Right lobe of liver (tissue), 6 donors: ENCODE data around the gene MXRA7. TPM values are rescaled to one million over a fixed set of nuclear protein-coding genes. Genes with fewer than 3 reads are reported as not detected.
A peak's percentile ranks its signal among the peaks of the same experiment; 100 is the strongest.

Experiments used
- ATAC-seq, 4 donors: fragments of 200-7000 bp; cut with Tn5 transposase; one replicate each; pipeline ENCODE4 v1.9.1; 2020; ENCODE audit warnings: mild to moderate bottlenecking in 4 of 4, moderate library complexity in 4 of 4
- DNase-seq, 3 donors: peaks; one replicate each; pipeline ENCODE4 v3.0.0-alpha.2; 2020
- H3K27ac ChIP-seq, 3 donors: fragments of 200-600 bp; one replicate each; pipeline ENCODE4 v1.8.0; 2022
- H3K27me3 ChIP-seq, 2 donors: fragments of 200-600 bp; one replicate each; pipeline ENCODE4 v1.8.0; 2022
- H3K36me3 ChIP-seq, 4 donors: fragments of 200-600 bp; sonication (generic) in 1 of 4; one replicate each; pipeline versions ENCODE4 v1.5.1 to v1.8.0; 2017 to 2022; ENCODE audit warnings: control low read depth in 1 of 4
- H3K4me1 ChIP-seq, 4 donors: fragments of 200-600 bp; sonication (generic) in 1 of 4; one replicate each; pipeline versions ENCODE4 v1.5.1 to v1.8.0; 2017 to 2022; ENCODE audit warnings: control low read depth in 1 of 4
- H3K4me3 ChIP-seq, 3 donors: fragments of 200-600 bp; one replicate each; pipeline ENCODE4 v1.8.0; 2022
- H3K9me3 ChIP-seq, 4 donors: fragments of 200-600 bp; sonication (generic) in 1 of 4; one replicate each; pipeline versions ENCODE4 v1.5.1 to v1.8.0; 2017 to 2022; ENCODE audit warnings: control low read depth in 1 of 4
- CTCF ChIP-seq, 4 donors: fragments of 200-600 bp in 3 of 4; fragments of 450-650 bp in 1 of 4; IDR thresholded peaks; one replicate each; pipeline versions ENCODE4 v1.5.1 to v1.8.0; 2016 to 2022; ENCODE audit warnings: antibody characterized with exemption in 4 of 4, mild to moderate bottlenecking in 2 of 4
- POLR2A ChIP-seq: fragments of 450-650 bp; IDR thresholded peaks from one replicate; pipeline ENCODE4 v1.6.1; 2017; ENCODE audit warnings: antibody characterized with exemption, mild to moderate bottlenecking
- WGBS: methylation state at CpG from one replicate; pipeline ENCODE4 v1.1.6; 2018; ENCODE audit warnings: low coverage, low lambda C conversion rate; ENCODE audit not compliant: insufficient coverage; ENCODE audit errors: missing lambda C conversion rate; 5-methylcytosine and 5-hydroxymethylcytosine counted together
- intact Hi-C, 2 donors: fragments of 100-400 bp; cut with DNase I; formaldehyde crosslinking; loops; one replicate each; pipeline versions ENCODE4 v1.11.2 to v1.14.1; 2022
- total RNA-seq, 6 experiments: library from RNA; depleted of rRNA in 2 of 6; stranded (reverse); fragments of >200 nt in 2 of 6; fragmentation: NEBNext Ultra II Directional in 3 of 6; extraction: Animal tissue kit (Norgen Biotek cat#: 25700) in 3 of 6; gene quantifications; one replicate each; pipeline versions ENCODE4 v1.1.0 to v1.2.4, GENCODE V29; 2016 to 2023
- donor health status: DM: no; HTN: yes; CAD: no.
- donor health status: DM: no; HTN: no; CAD: no.
- donor health status: DM: no; HTN: no; CAD: no.
- donor health status: DM: no; HTN: yes; CAD: no.
- donor health status: DM: no; HTN: yes; CAD: no.

MXRA7 gene
- total RNA-seq, 6 experiments from 2014 or later: 7.7 to 25.4 (median 15.3) TPM

GRCh38 chr17:76659928-76660655 is 50.7 kb downstream of the MXRA7 start:
- peak in 1 of 3 donors; percentile 52 for DNase-seq

GRCh38 chr17:76658242-76658662 is 52.5 kb downstream of the MXRA7 start:
- Histone ChIP-seq H3K27me3 (no peaks in the 10 kb centered on the region), H3K4me1 (peaks cover 0 to 22% (median 9%) of the 10 kb centered on the region in 4 donors), H3K4me3 (no peak overlapping the region), H3K36me3 (no peaks in the 10 kb centered on the region), H3K27ac (no peak overlapping the region), H3K9me3 (no peaks in the 10 kb centered on the region)
- WGBS: 71% methylated on average over 1 of the region's 5 CpGs
- DNase-seq (no peak), ATAC-seq (no peak)
- TF ChIP-seq CTCF (IDR thresholded peaks at IDR 0.05): no peak
- TF ChIP-seq POLR2A: no peak
- intact Hi-C loops: no loop called here

More at GRCh38 chr17:76659928-76660655, 50.7 kb downstream of the MXRA7 start:
- peak; percentile 78 to 92 (median 82) for ATAC-seq
- Histone ChIP-seq H3K27ac (no peak overlapping the region), H3K36me3 (no peaks in the 10 kb centered on the region), H3K4me3 (no peak overlapping the region), H3K27me3 (no peaks in the 10 kb centered on the region), H3K4me1 (peaks cover 0 to 22% (median 9%) of the 10 kb centered on the region in 4 donors), H3K9me3 (no peaks in the 10 kb centered on the region)
- TF ChIP-seq CTCF (IDR thresholded peaks at IDR 0.05) (no peak), POLR2A (no peak)
- WGBS: 7% methylated on average over 11 of the region's 13 CpGs
- intact Hi-C loops: no loop called here

GRCh38 chr17:76657505-76658241 is 53.1 kb downstream of the MXRA7 start:
- H3K27me3 ChIP-seq: no peaks in the 10 kb centered on the region
- DNase-seq (no peak), ATAC-seq (no peak)
- no peak overlapping the region for H3K4me3 ChIP-seq
- intact Hi-C loops: no loop called here
- 76% methylated on average over 8 of the region's 8 CpGs for WGBS
- peaks cover 0 to 22% (median 9%) of the 10 kb centered on the region in 4 donors for H3K4me1 ChIP-seq
- no peak overlapping the region for H3K27ac ChIP-seq
- TF ChIP-seq POLR2A (no peak), CTCF (IDR thresholded peaks at IDR 0.05) (no peak)
- no peaks in the 10 kb centered on the region for H3K9me3 ChIP-seq
- H3K36me3 ChIP-seq: no peaks in the 10 kb centered on the region

- no peak overlapping the region for H3K27ac ChIP-seq
- DNase-seq: no peak
- no peaks in the 10 kb centered on the region for H3K9me3 ChIP-seq
- WGBS: 80% methylated on average over 1 of the region's 1 CpG
- H3K4me3 ChIP-seq: no peak overlapping the region
- intact Hi-C loops: no loop called here
- no peak for TF ChIP-seq CTCF (IDR thresholded peaks at IDR 0.05)
- TF ChIP-seq POLR2A: no peak
- peaks cover 0 to 5% (median 1%) of the 10 kb centered on the region in 4 donors for H3K4me1 ChIP-seq
- no peaks in the 10 kb centered on the region for H3K36me3 ChIP-seq
- no peak for ATAC-seq
- no peaks in the 10 kb centered on the region for H3K27me3 ChIP-seq
These were observed 56.4 kb downstream of the MXRA7 start for GRCh38 chr17:76654408-76654807.
